A549 (cell line): ENCODE measurements around the gene AUTS2.

Experiments
- CHD4 ChIP-seq: fragments of 200-600 bp; sonication (generic); IDR thresholded peaks from 2 replicates; pipeline ENCODE4 v1.6.1; 2016; ENCODE audit warnings: antibody characterized with exemption, mild to moderate bottlenecking, borderline replicate concordance
- E2F6 ChIP-seq: IDR thresholded peaks from 2 replicates; pipeline ENCODE4 v1.6.1; 2012; ENCODE audit warnings: low read depth, borderline replicate concordance
- HEYL ChIP-seq: fragments of 250-450 bp; sonication (Bioruptor Pico); IDR thresholded peaks from 2 replicates; pipeline ENCODE4 v1.8.0; 2021; ENCODE audit warnings: mild to moderate bottlenecking, moderate library complexity
- HOXA7 ChIP-seq: fragments of 250-450 bp; sonication (Bioruptor Pico); IDR thresholded peaks from 2 replicates; pipeline ENCODE4 v1.5.0; 2020; ENCODE audit warnings: mild to moderate bottlenecking, moderate library complexity
- JUN ChIP-seq, 2 experiments: fragments of >200 bp; sonication (Bioruptor Twin); formaldehyde crosslinking; IDR thresholded peaks; 2 replicates in 1 of 2; 3 replicates in 1 of 2; pipeline ENCODE4 v1.6.1; 2016 to 2017
- MAFK ChIP-seq: fragments of 450-650 bp; IDR thresholded peaks from 2 replicates; pipeline ENCODE4 v1.6.1; 2014; ENCODE audit not compliant: partially characterized antibody
- NFE2L2 ChIP-seq: fragments of 150-350 bp; conservative IDR thresholded peaks from 2 replicates; pipeline ENCODE4 v1.6.1; 2014; ENCODE audit warnings: low read length
- NR3C1 ChIP-seq: fragments of >200 bp; sonication (Bioruptor Twin); formaldehyde crosslinking; IDR thresholded peaks from 3 replicates; pipeline ENCODE4 v1.6.1; 2017
- POLR2A ChIP-seq: IDR thresholded peaks from 2 replicates; pipeline ENCODE4 v1.6.1; 2012; ENCODE audit warnings: mild to moderate bottlenecking, low read length
- ZFP36 ChIP-seq: fragments of 450-650 bp; IDR thresholded peaks from 2 replicates; pipeline ENCODE4 v1.6.1; 2014; ENCODE audit warnings: borderline replicate concordance; ENCODE audit not compliant: partially characterized antibody
- TF ChIP-seq, protein P1 (sequence below): fragments of 450-650 bp; IDR thresholded peaks from 2 replicates; pipeline ENCODE4 v1.6.1; 2014; ENCODE audit warnings: antibody characterized with exemption
- TF ChIP-seq, protein P2 (sequence below): fragments of >200 bp; sonication (Bioruptor Twin); formaldehyde crosslinking; IDR thresholded peaks from 3 replicates; pipeline ENCODE4 v1.5.1; 2016
- TF ChIP-seq, protein P3 (sequence below): fragments of 250-450 bp; sonication (Bioruptor Pico); IDR thresholded peaks from 2 replicates; pipeline ENCODE4 v1.5.0; 2021; ENCODE audit warnings: mild to moderate bottlenecking, moderate library complexity, borderline replicate concordance

DNA sequence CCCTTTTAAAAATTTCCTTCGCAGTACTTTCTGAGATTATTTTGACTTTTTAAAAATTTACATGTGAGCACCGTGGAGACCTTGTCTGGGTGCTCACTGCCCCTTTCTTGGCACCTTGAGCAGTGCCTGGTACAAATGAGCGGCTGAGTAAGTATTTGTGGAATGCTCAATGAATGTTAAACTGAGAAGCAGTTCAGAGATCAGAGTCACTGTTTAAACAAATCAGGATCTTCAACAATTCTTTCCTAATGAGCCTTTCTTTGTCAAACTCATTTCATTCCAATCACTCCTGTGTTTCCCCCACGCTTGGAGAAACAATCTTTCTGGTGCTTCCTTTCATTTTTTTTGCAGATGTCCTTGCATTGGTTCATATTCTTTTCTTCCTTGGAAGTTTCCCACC is 922.3 kb downstream of the AUTS2 start:
- TF ChIP-seq, protein P1, sequence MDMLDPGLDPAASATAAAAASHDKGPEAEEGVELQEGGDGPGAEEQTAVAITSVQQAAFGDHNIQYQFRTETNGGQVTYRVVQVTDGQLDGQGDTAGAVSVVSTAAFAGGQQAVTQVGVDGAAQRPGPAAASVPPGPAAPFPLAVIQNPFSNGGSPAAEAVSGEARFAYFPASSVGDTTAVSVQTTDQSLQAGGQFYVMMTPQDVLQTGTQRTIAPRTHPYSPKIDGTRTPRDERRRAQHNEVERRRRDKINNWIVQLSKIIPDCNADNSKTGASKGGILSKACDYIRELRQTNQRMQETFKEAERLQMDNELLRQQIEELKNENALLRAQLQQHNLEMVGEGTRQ, result no peak
- TF ChIP-seq NFE2L2, result no peak
- TF ChIP-seq, protein P2, sequence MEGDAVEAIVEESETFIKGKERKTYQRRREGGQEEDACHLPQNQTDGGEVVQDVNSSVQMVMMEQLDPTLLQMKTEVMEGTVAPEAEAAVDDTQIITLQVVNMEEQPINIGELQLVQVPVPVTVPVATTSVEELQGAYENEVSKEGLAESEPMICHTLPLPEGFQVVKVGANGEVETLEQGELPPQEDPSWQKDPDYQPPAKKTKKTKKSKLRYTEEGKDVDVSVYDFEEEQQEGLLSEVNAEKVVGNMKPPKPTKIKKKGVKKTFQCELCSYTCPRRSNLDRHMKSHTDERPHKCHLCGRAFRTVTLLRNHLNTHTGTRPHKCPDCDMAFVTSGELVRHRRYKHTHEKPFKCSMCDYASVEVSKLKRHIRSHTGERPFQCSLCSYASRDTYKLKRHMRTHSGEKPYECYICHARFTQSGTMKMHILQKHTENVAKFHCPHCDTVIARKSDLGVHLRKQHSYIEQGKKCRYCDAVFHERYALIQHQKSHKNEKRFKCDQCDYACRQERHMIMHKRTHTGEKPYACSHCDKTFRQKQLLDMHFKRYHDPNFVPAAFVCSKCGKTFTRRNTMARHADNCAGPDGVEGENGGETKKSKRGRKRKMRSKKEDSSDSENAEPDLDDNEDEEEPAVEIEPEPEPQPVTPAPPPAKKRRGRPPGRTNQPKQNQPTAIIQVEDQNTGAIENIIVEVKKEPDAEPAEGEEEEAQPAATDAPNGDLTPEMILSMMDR, result no peak
- TF ChIP-seq, protein P3, sequence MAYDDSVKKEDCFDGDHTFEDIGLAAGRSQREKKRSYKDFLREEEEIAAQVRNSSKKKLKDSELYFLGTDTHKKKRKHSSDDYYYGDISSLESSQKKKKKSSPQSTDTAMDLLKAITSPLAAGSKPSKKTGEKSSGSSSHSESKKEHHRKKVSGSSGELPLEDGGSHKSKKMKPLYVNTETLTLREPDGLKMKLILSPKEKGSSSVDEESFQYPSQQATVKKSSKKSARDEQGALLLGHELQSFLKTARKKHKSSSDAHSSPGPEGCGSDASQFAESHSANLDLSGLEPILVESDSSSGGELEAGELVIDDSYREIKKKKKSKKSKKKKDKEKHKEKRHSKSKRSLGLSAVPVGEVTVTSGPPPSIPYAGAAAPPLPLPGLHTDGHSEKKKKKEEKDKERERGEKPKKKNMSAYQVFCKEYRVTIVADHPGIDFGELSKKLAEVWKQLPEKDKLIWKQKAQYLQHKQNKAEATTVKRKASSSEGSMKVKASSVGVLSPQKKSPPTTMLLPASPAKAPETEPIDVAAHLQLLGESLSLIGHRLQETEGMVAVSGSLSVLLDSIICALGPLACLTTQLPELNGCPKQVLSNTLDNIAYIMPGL (CRISPR knock-in tag), result no peak
- no peak for TF ChIP-seq CHD4
- no peak for TF ChIP-seq JUN (IDR thresholded peaks at IDR 0.05)
- TF ChIP-seq NR3C1, result no peak
- no peak for TF ChIP-seq ZFP36
- no peak for TF ChIP-seq HEYL (CRISPR knock-in tag)
- no peak for TF ChIP-seq POLR2A
- no peak for TF ChIP-seq MAFK
- TF ChIP-seq HOXA7 (CRISPR knock-in tag), result no peak
- no peak for TF ChIP-seq E2F6
